Mucosa of stomach (tissue), 1 donor: Measurements from ENCODE around the gene CITED4.

Source experiments
- H3K27me3 ChIP-seq: one replicate; pipeline ENCODE4 v1.7.0; 2013; ENCODE audit warnings: mild to moderate bottlenecking, low read length; ENCODE audit not compliant: control insufficient read depth, insufficient read depth
- H3K36me3 ChIP-seq: one replicate; pipeline ENCODE4 v1.7.0; 2013; ENCODE audit warnings: low read length; ENCODE audit not compliant: control insufficient read depth, insufficient read depth
- H3K4me1 ChIP-seq: one replicate; pipeline ENCODE4 v1.7.0; 2013; ENCODE audit warnings: mild to moderate bottlenecking, low read length; ENCODE audit not compliant: control insufficient read depth, insufficient read depth
- H3K4me3 ChIP-seq: one replicate; pipeline ENCODE4 v1.7.0; 2013; ENCODE audit warnings: low read length
- H3K9ac ChIP-seq: one replicate; pipeline ENCODE4 v1.7.0; 2013; ENCODE audit warnings: mild to moderate bottlenecking, low read length, moderate library complexity
- H3K9me3 ChIP-seq: one replicate; pipeline ENCODE4 v1.7.0; 2013; ENCODE audit warnings: mild to moderate bottlenecking, low read length, moderate library complexity; ENCODE audit not compliant: control insufficient read depth
- donor health status: Pancreatic carcinoma.

The CITED4 gene

GRCh38 chr1:40860706-40861223 is 1.4 kb downstream of the CITED4 start:
- H3K4me1 ChIP-seq = peaks cover 32% of the 10 kb centered on the region
- H3K27me3 ChIP-seq = peaks cover 15% of the 10 kb centered on the region
- H3K4me3 ChIP-seq = no peak overlapping the region
- peak overlapping the region; percentile 51 for H3K9ac ChIP-seq
- H3K36me3 ChIP-seq = no peaks in the 10 kb centered on the region
- no peaks in the 10 kb centered on the region for H3K9me3 ChIP-seq

- H3K4me1 ChIP-seq = peaks cover 23% of the 10 kb centered on the region
- no peak overlapping the region for H3K9ac ChIP-seq
- no peaks in the 10 kb centered on the region for H3K36me3 ChIP-seq
- H3K4me3 ChIP-seq = no peak overlapping the region
- H3K27me3 ChIP-seq = peaks cover 15% of the 10 kb centered on the region
- no peaks in the 10 kb centered on the region for H3K9me3 ChIP-seq
Observed at GRCh38 chr1:40858856-40859416, 3.2 kb downstream of the CITED4 start.

- H3K9me3 ChIP-seq = no peaks in the 10 kb centered on the region
- H3K9ac ChIP-seq = no peak overlapping the region
- H3K27me3 ChIP-seq = peaks cover 15% of the 10 kb centered on the region
- peaks cover 13% of the 10 kb centered on the region for H3K4me1 ChIP-seq
- no peaks in the 10 kb centered on the region for H3K36me3 ChIP-seq
- no peak overlapping the region for H3K4me3 ChIP-seq
Observed at GRCh38 chr1:40857737-40858136, 4.4 kb downstream of the CITED4 start.

GRCh38 chr1:40856656-40857302 is 5.4 kb downstream of the CITED4 start:
- H3K27me3 ChIP-seq = peaks cover 15% of the 10 kb centered on the region
- no peaks in the 10 kb centered on the region for H3K36me3 ChIP-seq
- peaks cover 10% of the 10 kb centered on the region for H3K4me1 ChIP-seq
- no peak overlapping the region for H3K4me3 ChIP-seq
- H3K9me3 ChIP-seq = no peaks in the 10 kb centered on the region
- no peak overlapping the region for H3K9ac ChIP-seq

GRCh38 chr1:40856116-40856515 is 6.0 kb downstream of the CITED4 start:
- no peak overlapping the region for H3K9ac ChIP-seq
- H3K9me3 ChIP-seq = no peaks in the 10 kb centered on the region
- H3K4me1 ChIP-seq = peaks cover 6% of the 10 kb centered on the region
- H3K4me3 ChIP-seq = no peak overlapping the region
- H3K27me3 ChIP-seq = peaks cover 12% of the 10 kb centered on the region
- H3K36me3 ChIP-seq = no peaks in the 10 kb centered on the region

GRCh38 chr1:40855513-40855912 is 6.7 kb downstream of the CITED4 start:
- Histone ChIP-seq H3K27me3 (peaks cover 6% of the 10 kb centered on the region), H3K9me3 (no peaks in the 10 kb centered on the region), H3K9ac (no peak overlapping the region), H3K4me1 (peaks cover under 1% of the 10 kb centered on the region), H3K4me3 (no peak overlapping the region), H3K36me3 (no peaks in the 10 kb centered on the region)

- Histone ChIP-seq H3K27me3 (peaks cover 1% of the 10 kb centered on the region), H3K4me3 (no peak overlapping the region), H3K36me3 (no peaks in the 10 kb centered on the region), H3K9ac (no peak overlapping the region), H3K4me1 (no peaks in the 10 kb centered on the region), H3K9me3 (no peaks in the 10 kb centered on the region)
Observed at GRCh38 chr1:40853885-40854170, 8.3 kb downstream of the CITED4 start.

GRCh38 chr1:40853113-40853884 is 8.9 kb downstream of the CITED4 start:
- H3K9ac ChIP-seq = no peak overlapping the region
- H3K36me3 ChIP-seq = no peaks in the 10 kb centered on the region
- no peaks in the 10 kb centered on the region for H3K9me3 ChIP-seq
- no peak overlapping the region for H3K4me3 ChIP-seq
- no peaks in the 10 kb centered on the region for H3K4me1 ChIP-seq
- no peaks in the 10 kb centered on the region for H3K27me3 ChIP-seq

- Histone ChIP-seq H3K36me3 (no peaks in the 10 kb centered on the region), H3K4me3 (no peak overlapping the region), H3K4me1 (no peaks in the 10 kb centered on the region), H3K9ac (no peak overlapping the region), H3K9me3 (no peaks in the 10 kb centered on the region), H3K27me3 (no peaks in the 10 kb centered on the region)
Observed at GRCh38 chr1:40851643-40852042, 10.5 kb downstream of the CITED4 start.

GRCh38 chr1:40849801-40850592 is 12.2 kb downstream of the CITED4 start:
- no peak overlapping the region for H3K9ac ChIP-seq
- no peaks in the 10 kb centered on the region for H3K4me1 ChIP-seq
- H3K27me3 ChIP-seq = no peaks in the 10 kb centered on the region
- no peak overlapping the region for H3K4me3 ChIP-seq
- no peaks in the 10 kb centered on the region for H3K36me3 ChIP-seq
- H3K9me3 ChIP-seq = no peaks in the 10 kb centered on the region

GRCh38 chr1:40848530-40849189 is 13.5 kb downstream of the CITED4 start:
- no peaks in the 10 kb centered on the region for H3K36me3 ChIP-seq
- no peaks in the 10 kb centered on the region for H3K4me1 ChIP-seq
- H3K9ac ChIP-seq = no peak overlapping the region
- H3K4me3 ChIP-seq = no peak overlapping the region
- H3K27me3 ChIP-seq = no peaks in the 10 kb centered on the region
- H3K9me3 ChIP-seq = no peaks in the 10 kb centered on the region
